ENCODE results near the gene NPY1R. TPM values are rescaled to one million over a fixed set of nuclear protein-coding genes. Genes with fewer than 3 reads are reported as not detected.

NPY1R gene
- total RNA-seq, 1 donor from 2014 or later = 16.7 TPM

GRCh38 chr4:163356104-163356503 lies 23.7 kb upstream of the NPY1R start:
- H3K27me3 ChIP-seq = no peaks in the 10 kb centered on the region
- H3K36me3 ChIP-seq = no peaks in the 10 kb centered on the region
- intact Hi-C loops (cut with DNase I) = no loop called here
- no peaks in the 10 kb centered on the region for H3K4me1 ChIP-seq
- TF ChIP-seq POLR2A (IDR thresholded peaks at IDR 0.05) (no peak), CTCF (IDR thresholded peaks at IDR 0.05) (no peak), POLR2AphosphoS5 (IDR thresholded peaks at IDR 0.05; ENCODE audit: insufficient read depth in 1 of 2, low read depth in 1 of 2) (no peak)
- H3K27ac ChIP-seq = no peak overlapping the region
- no peak overlapping the region for H3K4me3 ChIP-seq
- no peaks in the 10 kb centered on the region for H3K9me3 ChIP-seq
- no peak for DNase-seq (ENCODE audit: extremely low spot score in 2 of 2)

- H3K9me3 ChIP-seq = no peaks in the 10 kb centered on the region
- no peak overlapping the region for H3K4me3 ChIP-seq
- TF ChIP-seq POLR2AphosphoS5 (IDR thresholded peaks at IDR 0.05; ENCODE audit: insufficient read depth in 1 of 2, low read depth in 1 of 2) (no peak), POLR2A (IDR thresholded peaks at IDR 0.05) (no peak), CTCF (IDR thresholded peaks at IDR 0.05) (no peak)
- H3K4me1 ChIP-seq = no peaks in the 10 kb centered on the region
- H3K27ac ChIP-seq = no peak overlapping the region
- DNase-seq (ENCODE audit: extremely low spot score in 2 of 2) = no peak
- intact Hi-C loops (cut with DNase I) = no loop called here
- H3K27me3 ChIP-seq = no peaks in the 10 kb centered on the region
- H3K36me3 ChIP-seq = no peaks in the 10 kb centered on the region
Measured at GRCh38 chr4:163353054-163353453, 20.7 kb upstream of the NPY1R start.

- TF ChIP-seq POLR2A (IDR thresholded peaks at IDR 0.05) = no peak
- no peak for TF ChIP-seq POLR2AphosphoS5 (IDR thresholded peaks at IDR 0.05; ENCODE audit: insufficient read depth in 1 of 2, low read depth in 1 of 2)
- no peak for TF ChIP-seq CTCF (IDR thresholded peaks at IDR 0.05)
- Histone ChIP-seq H3K9me3 (no peaks in the 10 kb centered on the region), H3K27me3 (no peaks in the 10 kb centered on the region), H3K27ac (no peak overlapping the region), H3K36me3 (no peaks in the 10 kb centered on the region), H3K4me3 (no peak overlapping the region), H3K4me1 (no peaks in the 10 kb centered on the region)
- intact Hi-C loops (cut with DNase I) = no loop called here
- no peak for DNase-seq (ENCODE audit: extremely low spot score in 2 of 2)
Measured at GRCh38 chr4:163350672-163351071, 18.3 kb upstream of the NPY1R start.

- no peaks in the 10 kb centered on the region for H3K9me3 ChIP-seq
- peaks cover 13% of the 10 kb centered on the region for H3K4me1 ChIP-seq
- H3K36me3 ChIP-seq = no peaks in the 10 kb centered on the region
- no peak for TF ChIP-seq POLR2A (IDR thresholded peaks at IDR 0.05)
- TF ChIP-seq POLR2AphosphoS5 (IDR thresholded peaks at IDR 0.05; ENCODE audit: insufficient read depth in 1 of 2, low read depth in 1 of 2) = no peak
- TF ChIP-seq CTCF (IDR thresholded peaks at IDR 0.05) = no peak
- peaks cover 5% of the 10 kb centered on the region for H3K27me3 ChIP-seq
- peak overlapping the region; percentile 42 to 52 for H3K4me3 ChIP-seq
- peak overlapping the region; percentile 53 for H3K27ac ChIP-seq
- no peak for DNase-seq (ENCODE audit: extremely low spot score in 2 of 2)
- intact Hi-C loops (cut with DNase I) = no loop called here
Measured at GRCh38 chr4:163344147-163345125, 12.0 kb upstream of the NPY1R start.

GRCh38 chr4:163343604-163344146 lies 11.3 kb upstream of the NPY1R start, which contains the start of gene NPY5R:
TSS of gene NPY5R (plus strand) at chr4:163343892. CDS start at chr4:163350274, 6,382 bp downstream.
- no peak for TF ChIP-seq CTCF (IDR thresholded peaks at IDR 0.05)
- no peak for TF ChIP-seq POLR2A (IDR thresholded peaks at IDR 0.05)
- TF ChIP-seq POLR2AphosphoS5 (IDR thresholded peaks at IDR 0.05; ENCODE audit: insufficient read depth in 1 of 2, low read depth in 1 of 2) = no peak
- Histone ChIP-seq H3K4me3 (peak within 1 kb of the TSS; percentile 42 to 52), H3K9me3 (no peaks in the 10 kb centered on the region), H3K27me3 (peaks cover 5% of the 10 kb centered on the region), H3K36me3 (no peaks in the 10 kb centered on the region), H3K27ac (peak within 1 kb of the TSS; percentile 53), H3K4me1 (peaks cover 13% of the 10 kb centered on the region)
- no peak for DNase-seq (ENCODE audit: extremely low spot score in 2 of 2)
- intact Hi-C loops (cut with DNase I) = no loop called here

Measured in vagina (tissue), 2 donors.